Measurements from ENCODE around the gene CDT1. TPM values are rescaled to one million over a fixed set of nuclear protein-coding genes. Genes with fewer than 3 reads are reported as not detected.

Gene CDT1
- total and polyA plus RNA-seq, 2 donors (not counting 1 experiment from before 2014, with no cell fraction given) = 1.3 to 3.6 TPM

- H3K79me2 ChIP-seq (ENCODE audit: control insufficient read depth, insufficient read depth, low read length) = no peaks in the 10 kb centered on the region
- H3K9me3 ChIP-seq (ENCODE audit: control insufficient read depth, insufficient read depth, low read depth, low read length) = no peaks in the 10 kb centered on the region
- H3K4me2 ChIP-seq (ENCODE audit: extremely low read depth, insufficient read depth, low read length) = no peak overlapping the region
- H3K9ac ChIP-seq (ENCODE audit: insufficient read depth, low read length) = no peak overlapping the region
- H3K36me3 ChIP-seq (ENCODE audit: control insufficient read depth, insufficient read depth, low read length) = no peaks in the 10 kb centered on the region
- H3K27ac ChIP-seq (ENCODE audit: insufficient read depth, low read length) = no peak overlapping the region
- no peaks in the 10 kb centered on the region for H3K27me3 ChIP-seq (ENCODE audit: control insufficient read depth, insufficient read depth, low read length)
- H3K4me3 ChIP-seq (replicated peaks in 1 of 4; ENCODE audit: control extremely low read depth in 1 of 4, insufficient read depth in 1 of 4, low read depth in 3 of 4, low read length in 4 of 4) = no peak overlapping the region
- H3K4me1 ChIP-seq (ENCODE audit: control insufficient read depth, extremely low read depth, insufficient read depth, low read length) = no peaks in the 10 kb centered on the region
- TF ChIP-seq CTCF (conservative IDR thresholded peaks at IDR 0.05 in 1 of 2, IDR thresholded peaks at IDR 0.05 in 1 of 2; ENCODE audit: low read depth in 1 of 2, low read length in 2 of 2) (no peak), EZH2 (IDR thresholded peaks at IDR 0.05; ENCODE audit: low read length, missing control alignments) (no peak)
- H4K20me1 ChIP-seq (ENCODE audit: control insufficient read depth, extremely low read depth, insufficient read depth, low read length) = no peaks in the 10 kb centered on the region
- DNase-seq (ENCODE audit: low read depth in 2 of 2) = no peak
- H2AFZ ChIP-seq (ENCODE audit: low read length) = no peak overlapping the region
These were observed 44.1 kb downstream of the CDT1 start for GRCh38 chr16:88847654-88848053.

GRCh38 chr16:88848557-88848956 lies 45.0 kb downstream of the CDT1 start:
- TF ChIP-seq CTCF (conservative IDR thresholded peaks at IDR 0.05 in 1 of 2, IDR thresholded peaks at IDR 0.05 in 1 of 2; ENCODE audit: low read depth in 1 of 2, low read length in 2 of 2) = no peak
- no peak for TF ChIP-seq EZH2 (IDR thresholded peaks at IDR 0.05; ENCODE audit: low read length, missing control alignments)
- no peaks in the 10 kb centered on the region for H3K27me3 ChIP-seq (ENCODE audit: control insufficient read depth, insufficient read depth, low read length)

GRCh38 chr16:88850531-88851199 lies 47.1 kb downstream of the CDT1 start:
- no peak overlapping the region for H2AFZ ChIP-seq (ENCODE audit: low read length)
- H3K79me2 ChIP-seq (ENCODE audit: control insufficient read depth, insufficient read depth, low read length) = peaks cover under 1% of the 10 kb centered on the region
- DNase-seq (ENCODE audit: low read depth in 2 of 2) = no peak
- TF ChIP-seq CTCF (conservative IDR thresholded peaks at IDR 0.05 in 1 of 2, IDR thresholded peaks at IDR 0.05 in 1 of 2; ENCODE audit: low read depth in 1 of 2, low read length in 2 of 2) (no peak), EZH2 (IDR thresholded peaks at IDR 0.05; ENCODE audit: low read length, missing control alignments) (no peak)
- no peaks in the 10 kb centered on the region for H3K27me3 ChIP-seq (ENCODE audit: control insufficient read depth, insufficient read depth, low read length)
- H3K36me3 ChIP-seq (ENCODE audit: control insufficient read depth, insufficient read depth, low read length) = no peaks in the 10 kb centered on the region
- H3K4me2 ChIP-seq (ENCODE audit: extremely low read depth, insufficient read depth, low read length) = no peak overlapping the region
- no peak overlapping the region for H3K4me3 ChIP-seq (replicated peaks in 1 of 4; ENCODE audit: control extremely low read depth in 1 of 4, insufficient read depth in 1 of 4, low read depth in 3 of 4, low read length in 4 of 4)
- H3K9me3 ChIP-seq (ENCODE audit: control insufficient read depth, insufficient read depth, low read depth, low read length) = no peaks in the 10 kb centered on the region
- H3K9ac ChIP-seq (ENCODE audit: insufficient read depth, low read length) = no peak overlapping the region
- no peaks in the 10 kb centered on the region for H4K20me1 ChIP-seq (ENCODE audit: control insufficient read depth, extremely low read depth, insufficient read depth, low read length)
- no peaks in the 10 kb centered on the region for H3K4me1 ChIP-seq (ENCODE audit: control insufficient read depth, extremely low read depth, insufficient read depth, low read length)
- no peak overlapping the region for H3K27ac ChIP-seq (ENCODE audit: insufficient read depth, low read length)

More at GRCh38 chr16:88848557-88848956, 45.0 kb downstream of the CDT1 start:
- H3K9me3 ChIP-seq (ENCODE audit: control insufficient read depth, insufficient read depth, low read depth, low read length) = no peaks in the 10 kb centered on the region
- no peaks in the 10 kb centered on the region for H3K79me2 ChIP-seq (ENCODE audit: control insufficient read depth, insufficient read depth, low read length)
- DNase-seq (ENCODE audit: low read depth in 2 of 2) = no peak
- H3K4me3 ChIP-seq (replicated peaks in 1 of 4; ENCODE audit: control extremely low read depth in 1 of 4, insufficient read depth in 1 of 4, low read depth in 3 of 4, low read length in 4 of 4) = no peak overlapping the region
- H3K4me2 ChIP-seq (ENCODE audit: extremely low read depth, insufficient read depth, low read length) = no peak overlapping the region
- H3K27ac ChIP-seq (ENCODE audit: insufficient read depth, low read length) = no peak overlapping the region
- no peaks in the 10 kb centered on the region for H3K36me3 ChIP-seq (ENCODE audit: control insufficient read depth, insufficient read depth, low read length)
- H3K4me1 ChIP-seq (ENCODE audit: control insufficient read depth, extremely low read depth, insufficient read depth, low read length) = no peaks in the 10 kb centered on the region
- H2AFZ ChIP-seq (ENCODE audit: low read length) = no peak overlapping the region
- no peak overlapping the region for H3K9ac ChIP-seq (ENCODE audit: insufficient read depth, low read length)
- H4K20me1 ChIP-seq (ENCODE audit: control insufficient read depth, extremely low read depth, insufficient read depth, low read length) = no peaks in the 10 kb centered on the region
